Measurements from ENCODE around the gene RAD51C. TPM values are rescaled to one million over a fixed set of nuclear protein-coding genes. Genes with fewer than 3 reads are reported as not detected.

The RAD51C gene
- total and polyA plus RNA-seq, 9 of the 15 experiments (the other 6 are each of a cell fraction or from before 2014, with no cell fraction given) = 93.9 to 341 (median 135) TPM

DNA sequence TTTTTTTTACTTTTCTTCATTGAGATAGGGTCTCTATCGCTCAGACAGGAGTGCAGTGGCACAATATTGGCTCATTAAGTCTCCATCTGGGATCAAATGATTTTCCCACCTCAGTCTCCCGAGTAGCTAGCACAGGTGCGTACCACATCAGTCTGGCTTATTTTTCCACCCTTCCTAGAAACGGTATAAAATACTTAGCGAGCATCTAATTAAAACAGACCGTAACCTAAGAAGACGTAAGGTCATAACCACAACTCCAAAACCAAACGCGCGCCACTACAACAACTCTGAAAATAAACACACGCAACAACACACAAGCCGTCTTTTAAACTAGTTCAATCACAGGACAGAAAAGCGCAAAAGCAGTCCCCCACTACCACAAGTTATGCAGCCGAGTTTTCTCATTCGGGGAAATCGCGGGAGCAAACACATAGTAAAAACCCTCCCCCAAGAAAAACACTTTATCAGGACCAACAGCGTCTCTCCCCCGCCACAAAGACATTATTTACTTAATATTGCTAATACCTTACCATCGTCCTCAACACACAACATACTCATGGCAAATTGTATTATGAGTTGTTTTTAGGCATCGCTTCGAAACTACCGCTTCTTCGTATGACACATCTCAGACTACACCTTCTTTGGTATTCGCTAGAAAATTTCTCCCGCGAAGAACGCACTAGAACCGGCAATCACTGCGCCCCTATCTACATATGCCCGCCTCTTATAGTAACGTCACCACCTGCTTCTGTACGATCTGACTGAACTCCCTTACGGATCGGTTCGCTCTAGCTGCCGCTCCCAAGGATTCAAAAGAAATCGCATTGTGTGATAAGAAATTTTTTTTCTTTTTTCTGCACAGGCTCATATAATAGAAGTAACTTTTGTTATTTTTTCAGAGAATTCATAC is 33.3 kb upstream of the RAD51C start (continued):
- TF ChIP-seq ARNT (IDR thresholded peaks at IDR 0.05) = peak; percentile 73 to 98
- TF ChIP-seq SREBF2 (CRISPR knock-in tag; IDR thresholded peaks at IDR 0.05) = peak; percentile 52; the same call in 1 of the 2 replicates
- TF ChIP-seq ZKSCAN1 (IDR thresholded peaks at IDR 0.05; ENCODE audit: low read depth, low read length) = peak; percentile 74
- TF ChIP-seq TAF1 (IDR thresholded peaks at IDR 0.05; ENCODE audit: control insufficient read depth, extremely low read depth, insufficient read depth, low read length, severe bottlenecking) = peak; percentile 17
- TF ChIP-seq FOSL1 (tag; conservative IDR thresholded peaks at IDR 0.05) = peak; percentile 61
- TF ChIP-seq THRAP3 (IDR thresholded peaks at IDR 0.05; ENCODE audit: borderline replicate concordance) = peak; percentile 99
- TF ChIP-seq ZNF212 (CRISPR knock-in tag; IDR thresholded peaks at IDR 0.05) = peak; percentile 99
- peak; percentile 100 for TF ChIP-seq RBM39 (optimal IDR thresholded peaks at IDR 0.05; ENCODE audit: low read depth, low read length)
- TF ChIP-seq CBX8 (IDR thresholded peaks at IDR 0.05; ENCODE audit: borderline replicate concordance, extremely low read depth, low read depth, low read length, poor library complexity, severe bottlenecking) = no peak
- peak; percentile 56; the same call in 1 of the 2 replicates for TF ChIP-seq FOXJ2 (tag; IDR thresholded peaks at IDR 0.05)
- TF ChIP-seq SMARCA4 (IDR thresholded peaks at IDR 0.05) = 0 out of 2 replicates have a peak, but pooled peaks have one; percentile 34
- TF ChIP-seq MAX (CRISPR knock-in tag; IDR thresholded peaks at IDR 0.05) = peak; percentile 50; the same call in 1 of the 2 replicates
- TF ChIP-seq, protein P1, sequence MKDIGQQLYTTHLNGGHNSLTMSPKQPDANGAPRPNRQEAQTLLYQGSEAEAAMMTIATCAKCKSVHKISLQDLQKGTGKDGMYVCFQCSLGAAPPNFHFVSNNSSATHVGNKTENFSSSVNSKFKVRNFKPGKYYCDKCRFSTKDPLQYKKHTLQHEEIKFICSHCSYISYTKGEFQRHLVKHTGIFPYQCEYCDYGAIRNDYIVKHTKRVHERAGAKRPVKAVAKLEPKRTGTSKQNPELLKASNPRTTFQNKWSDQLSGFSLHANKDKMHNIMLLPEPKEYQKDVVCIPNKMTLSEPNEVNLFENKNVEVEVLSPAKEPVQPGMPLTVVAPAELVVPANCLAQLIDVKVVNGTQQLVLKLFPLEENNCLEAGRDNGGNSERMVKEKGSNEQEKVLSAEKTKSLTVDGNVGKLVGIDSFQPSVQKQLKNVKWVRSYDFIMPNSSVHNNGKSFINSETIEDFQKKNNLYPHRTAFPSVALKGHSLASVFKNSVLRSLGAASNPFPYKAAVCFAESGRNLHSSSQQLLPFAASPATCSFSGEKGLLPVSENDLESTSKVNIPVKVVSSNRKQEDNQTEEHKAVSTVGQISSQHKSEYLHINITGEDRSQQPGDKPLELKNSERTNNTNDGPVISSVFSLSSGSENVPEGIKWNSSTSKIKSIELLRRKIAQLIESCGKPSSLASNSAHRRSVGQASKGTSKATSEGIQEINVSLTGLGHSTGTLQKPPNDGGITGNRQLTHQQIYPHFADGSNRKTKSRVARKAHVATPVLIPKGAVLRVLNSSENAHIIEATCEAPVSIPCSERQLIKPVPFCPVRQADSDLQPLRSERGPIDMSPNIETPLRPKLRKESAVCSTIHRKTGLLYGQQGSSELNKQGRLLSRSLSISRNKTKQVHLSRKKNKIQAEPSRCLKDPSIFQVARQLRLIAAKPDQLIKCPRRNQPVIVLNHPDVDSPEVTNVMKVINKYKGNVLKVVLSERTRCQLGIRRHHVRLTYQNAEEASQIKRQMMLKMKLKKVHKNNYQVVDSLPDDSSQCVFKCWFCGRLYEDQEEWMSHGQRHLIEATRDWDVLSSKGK (CRISPR knock-in tag; IDR thresholded peaks at IDR 0.05) = peak; percentile 99
- peak; percentile 90 to 91 for TF ChIP-seq KDM1A (IDR thresholded peaks at IDR 0.05)
- TF ChIP-seq HDAC8 (tag; IDR thresholded peaks at IDR 0.05) = no peak; the same call in 1 of the 2 replicates
- TF ChIP-seq SMAD1 (IDR thresholded peaks at IDR 0.05; ENCODE audit: low read depth, low read length, partially characterized antibody) = peak; percentile 100
- peak; percentile 88 for TF ChIP-seq CREM (IDR thresholded peaks at IDR 0.05; ENCODE audit: low read depth)
- TF ChIP-seq E2F4 (CRISPR knock-in tag; IDR thresholded peaks at IDR 0.05; ENCODE audit: low read depth) = peak; percentile 62; the same call in 1 of the 2 replicates

Measured in K562 (cell line).